Measurements from ENCODE around the gene AMER2.

GRCh38 chr13:25132751-25133390 is 39.2 kb downstream of the AMER2 start:
- TF ChIP-seq CTCF (IDR thresholded peaks at IDR 0.05) (no peak), EZH2 (IDR thresholded peaks at IDR 0.05; ENCODE audit: borderline replicate concordance, insufficient read depth, low read depth, low read length, poor library complexity, severe bottlenecking) (no peak)

Data from B cell (primary cell).